SK-N-SH treated with all-trans-retinoic acid at 6 μM for 48 hours (cell line): ENCODE results near the gene R3HDML.

Source experiments
- ARNTL ChIP-seq: fragments of 450-650 bp; formaldehyde crosslinking; IDR thresholded peaks from 2 replicates; pipeline ENCODE4 v1.5.0; 2020; ENCODE audit warnings: low read depth, mild to moderate bottlenecking, moderate library complexity, borderline replicate concordance
- BACH2 ChIP-seq: fragments of 250-450 bp; sonication (Bioruptor Pico); IDR thresholded peaks from 2 replicates; pipeline ENCODE4 v1.9.0; 2021; ENCODE audit warnings: mild to moderate bottlenecking, borderline replicate concordance
- CREB5 ChIP-seq: fragments of 250-450 bp; sonication (Bioruptor Pico); IDR thresholded peaks from 2 replicates; pipeline ENCODE4 v1.5.1; 2020; ENCODE audit warnings: low read depth, mild to moderate bottlenecking, moderate library complexity
- ISL1 ChIP-seq: fragments of 250-450 bp; sonication (Bioruptor Pico); IDR thresholded peaks from 2 replicates; pipeline ENCODE4 v2.1.2; 2022; ENCODE audit warnings: mild to moderate bottlenecking, moderate library complexity
- PATZ1 ChIP-seq: fragments of 250-450 bp; sonication (Bioruptor Pico); IDR thresholded peaks from 2 replicates; pipeline ENCODE4 v1.8.0; 2020; ENCODE audit warnings: mild to moderate bottlenecking, moderate library complexity, borderline replicate concordance
- RARB ChIP-seq: fragments of 250-450 bp; sonication (Bioruptor Pico); IDR thresholded peaks from 2 replicates; pipeline ENCODE4 v1.8.0; 2021; ENCODE audit warnings: mild to moderate bottlenecking, moderate library complexity
- SNAI2 ChIP-seq: fragments of 250-450 bp; sonication (Bioruptor Pico); IDR thresholded peaks from 2 replicates; pipeline ENCODE4 v1.5.0; 2020; ENCODE audit warnings: mild to moderate bottlenecking, moderate library complexity
- TCF4 ChIP-seq: fragments of 250-450 bp; sonication (Bioruptor Pico); IDR thresholded peaks from 2 replicates; pipeline ENCODE4 v1.8.0; 2021; ENCODE audit warnings: mild to moderate bottlenecking, moderate library complexity, borderline replicate concordance
- TSHZ2 ChIP-seq: fragments of 250-450 bp; sonication (Bioruptor Pico); IDR thresholded peaks from 2 replicates; pipeline ENCODE4 v1.5.0; 2020; ENCODE audit warnings: mild to moderate bottlenecking, moderate library complexity
- ZC3H10 ChIP-seq: fragments of 250-450 bp; sonication (Bioruptor Pico); IDR thresholded peaks from 2 replicates; pipeline ENCODE4 v1.5.1; 2021; ENCODE audit warnings: mild to moderate bottlenecking, moderate library complexity
- ZFP3 ChIP-seq: fragments of 250-450 bp; sonication (Bioruptor Pico); IDR thresholded peaks from 2 replicates; pipeline ENCODE4 v1.5.0; 2020; ENCODE audit warnings: mild to moderate bottlenecking, moderate library complexity
- ZFP30 ChIP-seq: fragments of 450-650 bp; formaldehyde crosslinking; IDR thresholded peaks from 2 replicates; pipeline ENCODE4 v1.5.0; 2022; ENCODE audit warnings: mild to moderate bottlenecking, moderate library complexity
- ZNF565 ChIP-seq: fragments of 450-650 bp; formaldehyde crosslinking; conservative IDR thresholded peaks from 2 replicates; pipeline ENCODE4 v1.5.0; 2020; ENCODE audit warnings: low read depth, mild to moderate bottlenecking, moderate library complexity
- ZNF8 ChIP-seq: fragments of 450-650 bp; formaldehyde crosslinking; IDR thresholded peaks from 2 replicates; pipeline ENCODE4 v1.5.0; 2020; ENCODE audit warnings: mild to moderate bottlenecking, moderate library complexity

- TF ChIP-seq PATZ1 (CRISPR knock-in tag) (no peak), ZNF8 (no peak), ZC3H10 (CRISPR knock-in tag) (no peak), ZFP30 (no peak), TCF4 (no peak), TSHZ2 (no peak), ZFP3 (no peak), BACH2 (no peak), CREB5 (no peak), ISL1 (CRISPR knock-in tag) (no peak), ZNF565 (CRISPR knock-in tag) (no peak), RARB (CRISPR knock-in tag) (no peak), ARNTL (CRISPR knock-in tag) (no peak), SNAI2 (CRISPR knock-in tag) (no peak)
Measured at GRCh38 chr20:44348168-44348659, 11.4 kb downstream of the R3HDML start.
